Lower lobe of right lung (tissue), 2 donors: ENCODE results near the gene AHCY. TPM values are rescaled to one million over a fixed set of nuclear protein-coding genes. Genes with fewer than 3 reads are reported as not detected.
"Not testable (repeated sequence)": the region's sequence is repeated elsewhere in the genome, so short reads cannot be mapped to it uniquely, and the experiment has no call there.

Experiments
- ATAC-seq, 2 donors: fragments of 200-7000 bp; cut with Tn5 transposase; one replicate each; pipeline ENCODE4 v1.9.1; 2020 to 2022; ENCODE audit warnings: mild to moderate bottlenecking in 2 of 2, moderate library complexity in 2 of 2
- DNase-seq: peaks from one replicate; pipeline ENCODE4 v3.0.0-alpha.2; 2020
- H3K27ac ChIP-seq: fragments of 200-600 bp; one replicate; pipeline ENCODE4 v1.8.0; 2022
- H3K27me3 ChIP-seq: fragments of 200-600 bp; one replicate; pipeline ENCODE4 v1.8.0; 2022; ENCODE audit warnings: low read depth
- H3K36me3 ChIP-seq: fragments of 200-600 bp; one replicate; pipeline ENCODE4 v1.8.0; 2022; ENCODE audit warnings: mild to moderate bottlenecking
- H3K4me1 ChIP-seq: fragments of 200-600 bp; one replicate; pipeline ENCODE4 v1.8.0; 2022
- H3K4me3 ChIP-seq: fragments of 200-600 bp; one replicate; pipeline ENCODE4 v1.8.0; 2022; ENCODE audit warnings: mild to moderate bottlenecking
- H3K9me3 ChIP-seq: fragments of 200-600 bp; one replicate; pipeline ENCODE4 v1.8.0; 2022
- intact Hi-C: fragments of 100-400 bp; cut with DNase I; formaldehyde crosslinking; loops from one replicate; pipeline ENCODE4 v1.11.0; 2022
- total RNA-seq: library from RNA; stranded (reverse); fragmentation: NEBNext Ultra II Directional; extraction: Animal tissue kit (Norgen Biotek cat#: 25700); gene quantifications from one replicate; pipeline ENCODE4 v1.2.1, GENCODE V29; 2021
- TF ChIP-seq, protein P1 (sequence below): fragments of 200-600 bp; IDR thresholded peaks from one replicate; pipeline ENCODE4 v1.8.0; 2022; ENCODE audit warnings: antibody characterized with exemption, mild to moderate bottlenecking
- donor health status: DM: no; HTN: yes; CAD: no; lungs with severe emphysema.

AHCY gene
- total RNA-seq, 1 donor from 2014 or later, result 63.8 TPM

DNA sequence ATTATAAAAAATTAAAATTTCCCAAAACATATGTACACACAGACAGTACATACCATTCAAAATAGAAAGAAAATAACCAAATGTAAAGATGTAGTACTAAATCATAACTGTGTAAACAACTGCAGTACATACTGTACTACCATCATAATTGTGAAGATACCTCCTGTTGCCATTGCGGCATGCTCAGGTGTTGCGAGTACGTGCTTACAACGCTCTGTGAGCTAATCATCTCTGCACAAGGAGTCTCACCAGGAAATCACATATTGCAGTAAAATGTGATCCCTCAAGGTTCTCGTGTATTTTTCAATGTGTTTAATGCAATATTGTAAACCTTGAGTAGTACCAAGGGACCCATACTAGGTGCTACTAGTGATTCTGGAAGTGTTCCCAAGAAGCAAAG is 39.0 kb downstream of the AHCY start:
- no peaks in the 10 kb centered on the region for H3K27me3 ChIP-seq
- intact Hi-C loops, result no loop called here
- DNase-seq (no peak), ATAC-seq (no peak)
- H3K36me3 ChIP-seq, result no peaks in the 10 kb centered on the region
- peaks cover 15% of the 10 kb centered on the region for H3K4me1 ChIP-seq
- no peak overlapping the region for H3K27ac ChIP-seq
- no peak overlapping the region for H3K4me3 ChIP-seq
- TF ChIP-seq, protein P1, sequence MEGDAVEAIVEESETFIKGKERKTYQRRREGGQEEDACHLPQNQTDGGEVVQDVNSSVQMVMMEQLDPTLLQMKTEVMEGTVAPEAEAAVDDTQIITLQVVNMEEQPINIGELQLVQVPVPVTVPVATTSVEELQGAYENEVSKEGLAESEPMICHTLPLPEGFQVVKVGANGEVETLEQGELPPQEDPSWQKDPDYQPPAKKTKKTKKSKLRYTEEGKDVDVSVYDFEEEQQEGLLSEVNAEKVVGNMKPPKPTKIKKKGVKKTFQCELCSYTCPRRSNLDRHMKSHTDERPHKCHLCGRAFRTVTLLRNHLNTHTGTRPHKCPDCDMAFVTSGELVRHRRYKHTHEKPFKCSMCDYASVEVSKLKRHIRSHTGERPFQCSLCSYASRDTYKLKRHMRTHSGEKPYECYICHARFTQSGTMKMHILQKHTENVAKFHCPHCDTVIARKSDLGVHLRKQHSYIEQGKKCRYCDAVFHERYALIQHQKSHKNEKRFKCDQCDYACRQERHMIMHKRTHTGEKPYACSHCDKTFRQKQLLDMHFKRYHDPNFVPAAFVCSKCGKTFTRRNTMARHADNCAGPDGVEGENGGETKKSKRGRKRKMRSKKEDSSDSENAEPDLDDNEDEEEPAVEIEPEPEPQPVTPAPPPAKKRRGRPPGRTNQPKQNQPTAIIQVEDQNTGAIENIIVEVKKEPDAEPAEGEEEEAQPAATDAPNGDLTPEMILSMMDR, result no peak
- H3K9me3 ChIP-seq, result no peaks in the 10 kb centered on the region

DNA sequence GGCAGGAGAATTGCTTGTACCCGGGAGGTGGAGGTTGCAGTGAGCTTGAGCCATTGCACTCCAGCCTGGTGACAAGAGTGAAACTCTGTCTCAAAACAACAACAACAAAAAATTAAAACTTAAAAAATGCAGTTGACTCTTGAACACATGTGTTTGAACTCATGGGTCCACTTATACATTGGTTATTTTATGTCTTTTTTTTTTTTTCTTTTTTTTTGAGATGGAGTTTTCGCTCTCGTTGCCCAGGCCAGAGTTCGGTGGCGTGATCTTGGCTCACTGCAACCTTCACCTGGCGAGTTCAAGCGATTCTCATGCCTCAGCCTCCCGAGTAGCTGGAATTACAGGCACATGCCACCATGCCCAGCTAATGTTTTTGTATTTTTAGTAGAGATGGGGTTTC is 39.7 kb downstream of the AHCY start:
- DNase-seq, result not testable (repeated sequence)

DNA sequence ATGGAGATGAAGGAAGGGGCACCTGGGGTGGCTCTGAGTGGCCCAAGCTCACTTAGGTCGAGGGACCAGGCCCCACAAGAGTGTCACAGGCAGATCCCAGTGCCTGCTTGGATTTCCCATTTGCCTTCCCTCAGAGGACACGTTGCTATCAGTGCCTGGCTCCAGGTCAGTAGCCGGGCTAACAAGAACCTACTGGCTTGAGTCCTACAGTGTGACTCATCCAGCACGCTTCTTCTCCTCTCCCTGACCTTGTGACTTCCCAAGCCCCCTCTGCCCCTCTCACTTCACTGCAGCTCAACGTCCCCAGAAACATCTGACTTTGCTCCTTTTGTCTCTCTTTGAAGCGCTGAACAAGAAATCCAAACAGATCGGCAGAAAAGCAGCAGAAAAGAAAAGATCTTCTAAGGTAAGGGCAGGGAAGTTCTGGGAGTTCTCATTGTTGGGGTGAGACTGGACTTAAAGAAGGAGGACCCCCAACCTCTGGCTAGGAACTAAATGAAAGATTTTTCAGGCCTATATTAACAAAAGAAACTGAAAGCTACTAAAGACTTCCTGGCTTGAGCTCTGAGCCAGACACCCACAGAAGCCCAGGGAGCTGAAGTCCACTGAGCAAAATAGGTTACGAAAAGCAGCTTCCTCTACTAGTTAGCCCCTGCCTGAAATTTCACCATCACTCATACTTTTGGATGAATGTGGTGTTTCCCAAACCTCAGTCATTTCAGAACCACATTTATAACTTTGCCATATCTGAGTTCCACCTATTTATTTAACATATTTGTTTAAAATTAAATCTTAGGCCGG is 40.5 kb downstream of the AHCY start:
- Histone ChIP-seq H3K4me3 (no peak overlapping the region), H3K4me1 (peaks cover 9% of the 10 kb centered on the region), H3K27ac (peak overlapping the region; percentile 84), H3K36me3 (no peaks in the 10 kb centered on the region), H3K9me3 (no peaks in the 10 kb centered on the region), H3K27me3 (no peaks in the 10 kb centered on the region)
- TF ChIP-seq, protein P1, result no peak
- DNase-seq (no peak), ATAC-seq (peak; percentile 81 to 83)
- intact Hi-C loops, result no loop called here

More for the DNA sequence above, 39.7 kb downstream of the AHCY start:
- H3K4me3 ChIP-seq, H3K4me1 ChIP-seq, H3K27me3 ChIP-seq, H3K27ac ChIP-seq, intact Hi-C loops, H3K9me3 ChIP-seq, ATAC-seq, H3K36me3 ChIP-seq: not testable (repeated sequence)

DNA sequence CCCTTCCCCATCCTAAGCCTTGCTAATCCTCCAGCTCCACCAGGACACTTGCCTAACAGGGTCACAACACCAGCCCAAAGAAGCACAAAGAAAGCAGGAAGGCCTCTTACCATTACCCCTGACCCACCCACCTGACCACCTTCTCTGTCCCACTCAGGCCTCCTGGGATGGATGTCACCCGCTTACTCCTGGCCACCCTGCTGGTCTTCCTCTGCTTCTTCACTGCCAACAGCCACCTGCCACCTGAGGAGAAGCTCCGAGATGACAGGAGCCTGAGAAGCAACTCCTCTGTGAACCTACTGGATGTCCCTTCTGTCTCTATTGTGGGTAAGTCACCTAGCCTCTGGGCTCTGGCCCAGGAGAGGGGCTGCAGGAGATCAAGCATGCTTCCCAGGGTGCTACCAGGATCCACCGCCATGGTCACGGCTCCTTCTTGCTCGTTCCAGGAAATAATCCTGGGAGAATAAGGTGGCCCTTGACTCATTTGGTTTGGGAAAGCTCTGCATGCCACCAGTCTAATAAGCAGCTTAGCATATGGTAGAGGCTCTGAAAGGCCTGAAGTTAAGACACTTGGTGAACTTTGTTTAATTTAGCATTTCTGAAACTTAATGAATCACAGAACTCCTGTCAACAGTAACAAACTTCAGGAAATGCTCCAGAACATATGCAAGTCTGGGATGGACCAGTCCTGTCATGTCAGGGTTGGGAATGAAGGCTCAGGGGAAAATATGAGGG is 42.8 kb downstream of the AHCY start:
- Histone ChIP-seq H3K36me3 (no peaks in the 10 kb centered on the region), H3K4me1 (peaks cover 9% of the 10 kb centered on the region), H3K4me3 (no peak overlapping the region), H3K27me3 (no peaks in the 10 kb centered on the region), H3K27ac (no peak overlapping the region), H3K9me3 (no peaks in the 10 kb centered on the region)
- DNase-seq (no peak), ATAC-seq (no peak)
- intact Hi-C loops, result no loop called here
- TF ChIP-seq, protein P1, result no peak

DNA sequence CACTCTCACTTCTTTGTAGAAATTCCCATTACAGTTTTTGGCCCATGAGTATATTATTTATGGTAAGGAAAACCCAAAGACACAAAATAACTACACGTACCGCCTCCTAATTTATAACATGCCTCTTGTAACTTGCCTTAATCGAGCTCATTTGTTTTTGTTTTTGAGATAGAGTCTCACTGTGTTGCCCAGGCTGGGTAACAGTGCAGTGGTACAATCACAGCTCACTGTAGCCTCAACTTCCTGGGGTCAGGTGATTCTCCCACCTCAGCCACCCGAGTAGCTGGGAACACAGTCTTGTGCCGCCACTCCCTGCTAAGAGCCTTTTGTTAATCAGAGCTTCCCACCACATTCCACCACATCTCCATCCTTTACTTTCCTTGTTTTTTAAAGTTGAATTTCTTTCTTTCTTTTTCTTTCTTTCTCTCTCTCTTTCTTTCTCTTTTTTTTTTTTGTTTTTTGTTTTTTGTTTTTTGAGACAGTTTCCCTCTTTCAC is 46.5 kb downstream of the AHCY start:
- ATAC-seq, result no peak
- intact Hi-C loops, result no loop called here
- H3K27me3 ChIP-seq, result no peaks in the 10 kb centered on the region
- no peak overlapping the region for H3K4me3 ChIP-seq
- DNase-seq, result no peak
- H3K4me1 ChIP-seq, result no peaks in the 10 kb centered on the region
- H3K36me3 ChIP-seq, result no peaks in the 10 kb centered on the region
- no peak overlapping the region for H3K27ac ChIP-seq
- H3K9me3 ChIP-seq, result no peaks in the 10 kb centered on the region
- TF ChIP-seq, protein P1, result no peak

DNA sequence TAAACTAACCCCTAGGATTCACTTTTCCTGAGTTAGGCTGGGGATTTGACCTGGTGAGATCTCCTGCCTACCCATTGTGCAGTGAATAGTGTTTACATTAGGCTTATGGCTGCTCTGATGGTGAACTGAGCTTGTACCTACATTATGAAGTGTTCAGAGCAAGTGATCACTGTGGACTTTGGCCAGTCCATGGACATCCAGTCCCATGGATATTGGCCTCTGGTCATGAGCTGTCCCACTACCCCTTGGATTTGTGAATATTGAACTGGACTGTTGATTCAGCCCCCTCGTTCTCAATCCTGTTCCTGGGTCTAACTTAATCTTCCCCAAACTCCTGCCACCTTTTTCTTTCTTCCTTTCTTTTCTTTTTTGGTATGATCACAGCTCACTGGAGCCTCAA is 48.2 kb downstream of the AHCY start:
- TF ChIP-seq, protein P1, result no peak
- Histone ChIP-seq H3K27ac (no peak overlapping the region), H3K9me3 (no peaks in the 10 kb centered on the region), H3K4me3 (no peak overlapping the region), H3K36me3 (no peaks in the 10 kb centered on the region), H3K4me1 (no peaks in the 10 kb centered on the region), H3K27me3 (no peaks in the 10 kb centered on the region)
- DNase-seq (no peak), ATAC-seq (no peak)
- intact Hi-C loops, result no loop called here

DNA sequence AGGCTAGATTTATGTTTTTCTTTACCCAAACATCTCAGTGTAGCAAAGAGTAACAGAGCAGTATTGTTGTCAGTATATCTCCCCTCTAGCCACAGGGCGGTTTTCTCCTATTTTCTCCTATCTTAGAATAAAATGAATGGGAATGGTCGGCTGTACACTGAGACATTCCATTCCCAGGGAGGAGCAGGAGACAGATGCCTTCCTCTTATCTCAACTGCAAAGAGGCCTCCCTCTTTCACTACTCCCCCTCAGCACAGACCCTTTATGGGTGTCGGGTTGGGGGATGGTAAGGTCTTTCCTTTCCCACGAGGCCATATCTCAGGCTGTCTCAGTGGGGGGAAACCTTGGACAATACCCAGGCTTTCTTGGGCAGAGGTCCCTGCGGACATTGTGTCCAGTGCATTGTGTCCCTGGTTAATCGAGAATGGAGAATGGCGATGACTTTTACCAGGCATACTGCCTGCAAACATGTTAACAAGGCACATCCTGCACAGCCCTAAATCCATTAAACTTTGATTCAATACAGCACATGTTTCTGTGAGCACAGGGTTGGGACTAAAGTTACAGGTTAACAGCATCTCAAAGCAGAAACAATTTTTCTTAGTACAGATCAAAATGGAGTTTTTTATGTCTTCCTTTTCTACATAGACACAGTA is 50.6 kb downstream of the AHCY start:
- H3K27ac ChIP-seq, H3K27me3 ChIP-seq, ATAC-seq, H3K9me3 ChIP-seq, H3K4me3 ChIP-seq, DNase-seq, intact Hi-C loops, H3K36me3 ChIP-seq: not testable (repeated sequence)
- H3K4me1 ChIP-seq, result peaks cover 10% of the 10 kb centered on the region
